GM18517 (cell line): ENCODE measurements around the gene LRRC10B.

ENCODE experiments used
- ATAC-seq: cut with Tn5 transposase; IDR thresholded peaks from one replicate; pipeline ENCODE4 v1.9.1; 2021; ENCODE audit warnings: mild to moderate bottlenecking, moderate library complexity; ENCODE audit not compliant: unreplicated experiment

The LRRC10B gene

GRCh38 chr11:61544466-61544865 lies 35.9 kb downstream of the LRRC10B start:
- no peak for ATAC-seq

- no peak for ATAC-seq
Measured at GRCh38 chr11:61545341-61545740, 36.8 kb downstream of the LRRC10B start.

- ATAC-seq = no peak
Measured at GRCh38 chr11:61545921-61546320, 37.4 kb downstream of the LRRC10B start.

GRCh38 chr11:61546663-61547062 lies 38.1 kb downstream of the LRRC10B start:
- no peak for ATAC-seq

- ATAC-seq = no peak
Measured at GRCh38 chr11:61547246-61547645, 38.7 kb downstream of the LRRC10B start.

GRCh38 chr11:61549177-61549576 lies 40.6 kb downstream of the LRRC10B start:
- ATAC-seq = no peak

- ATAC-seq = no peak
Measured at GRCh38 chr11:61549662-61550568, 41.4 kb downstream of the LRRC10B start.

- no peak for ATAC-seq
Measured at GRCh38 chr11:61550665-61551227, 42.2 kb downstream of the LRRC10B start.

GRCh38 chr11:61551634-61552033 lies 43.1 kb downstream of the LRRC10B start:
- no peak for ATAC-seq

GRCh38 chr11:61552108-61552635 lies 43.6 kb downstream of the LRRC10B start:
- no peak for ATAC-seq

GRCh38 chr11:61553373-61554171 lies 45.0 kb downstream of the LRRC10B start:
- ATAC-seq = no peak

- ATAC-seq = no peak
Measured at GRCh38 chr11:61554172-61554988, 45.8 kb downstream of the LRRC10B start.

- ATAC-seq = no peak
Measured at GRCh38 chr11:61555051-61555969, 46.8 kb downstream of the LRRC10B start.

GRCh38 chr11:61555978-61556377 lies 47.4 kb downstream of the LRRC10B start:
- ATAC-seq = no peak

- no peak for ATAC-seq
Measured at GRCh38 chr11:61556621-61557020, 48.1 kb downstream of the LRRC10B start.
